ENCODE measurements around the gene LIF. TPM values are rescaled to one million over a fixed set of nuclear protein-coding genes. Genes with fewer than 3 reads are reported as not detected.

Gene LIF
- total and polyA plus RNA-seq, 2 of the 4 experiments (the other 2 are of a cell fraction), result 130 to 214 TPM

DNA sequence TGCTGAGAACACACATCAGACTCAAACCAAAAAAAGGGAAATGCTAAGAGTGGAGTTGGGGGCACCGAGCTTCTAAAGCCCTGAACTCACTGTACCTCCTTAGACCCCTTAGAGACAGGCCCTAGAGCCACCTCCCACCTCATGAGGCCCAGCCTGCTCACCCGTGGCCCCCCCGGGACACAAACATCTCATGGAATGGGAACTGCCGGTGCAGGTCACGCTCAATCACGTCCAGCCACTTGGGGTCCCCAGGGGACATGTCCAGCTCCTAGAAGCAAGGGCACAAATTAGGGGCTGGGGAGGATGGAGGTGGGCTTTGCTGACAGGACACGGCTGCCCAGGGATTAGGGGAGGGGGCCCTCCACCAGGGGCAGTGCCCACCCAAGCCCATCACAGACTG is 49.0 kb upstream of the LIF start:
- ATAC-seq (ENCODE audit: low read depth) (no peak), DNase-seq (no peak)
- Histone ChIP-seq H3K79me1 (ENCODE audit: low read depth in 1 of 2, low read length in 2 of 2) (peaks cover 4 to 11% of the 10 kb centered on the region in 2 experiments; a peak in 3 of 4 replicates), H3K9me1 (ENCODE audit: insufficient read depth, low read length) (peaks cover 5% of the 10 kb centered on the region), H4K91ac (ENCODE audit: insufficient read depth, low read depth, low read length) (no peak overlapping the region), H3K4me3 (ENCODE audit: insufficient read depth, low read depth, low read length) (no peak overlapping the region), H3K27ac (ENCODE audit: insufficient read depth, low read length) (no peak overlapping the region), H4K5ac (ENCODE audit: low read depth, low read length) (no peak overlapping the region), H3K4me1 (ENCODE audit: control insufficient read depth, insufficient read depth, low read length) (peaks cover 9% of the 10 kb centered on the region; the same call in 1 of the 2 replicates), H4K20me1 (ENCODE audit: insufficient read depth, low read length) (peaks cover 26% of the 10 kb centered on the region), H2BK15ac (ENCODE audit: low read depth, low read length) (no peak overlapping the region), H3K4ac (ENCODE audit: low read depth, low read length) (no peak overlapping the region), H2AK5ac (ENCODE audit: low read depth, low read length) (no peak overlapping the region), H3K14ac (replicated peaks; ENCODE audit: low read depth, low read length) (no peak overlapping the region), H3K27me3 (ENCODE audit: control insufficient read depth, insufficient read depth, low read length) (no peaks in the 10 kb centered on the region), H2BK5ac (ENCODE audit: low read depth, low read length, poor library complexity, severe bottlenecking) (no peak overlapping the region), H3K9me3 (ENCODE audit: control insufficient read depth, insufficient read depth, low read length) (no peaks in the 10 kb centered on the region), H3K9ac (ENCODE audit: low read depth, low read length) (no peak overlapping the region), H3K56ac (ENCODE audit: extremely low read depth, insufficient read depth, low read length) (no peak overlapping the region), H3K18ac (ENCODE audit: low read depth, low read length) (no peak overlapping the region), H2AFZ (replicated peaks; ENCODE audit: low read length, poor library complexity) (no peak overlapping the region), H2BK120ac (ENCODE audit: low read depth, low read length) (no peak overlapping the region), H3K36me3 (ENCODE audit: control insufficient read depth, insufficient read depth, low read length) (peaks cover 80% of the 10 kb centered on the region), H3K23ac (ENCODE audit: low read depth, low read length) (no peak overlapping the region), H3K4me2 (ENCODE audit: low read depth, low read length) (no peak overlapping the region), H2AK9ac (replicated peaks; ENCODE audit: low read depth, low read length, poor library complexity) (no peak overlapping the region), H2BK20ac (ENCODE audit: low read depth, low read length) (no peak overlapping the region), H4K8ac (ENCODE audit: low read depth in 2 of 2, low read length in 2 of 2) (no peak overlapping the region)
- BruUV-seq (replicated peaks), result no TSS peak
- dilution Hi-C loops (cut with HindIII; ENCODE audit: low sequenced_read_pairs, unreplicated experiment) (no loop called here), intact Hi-C loops (cut with micrococcal nuclease) (no loop called here), in situ Hi-C loops (cut with MboI; ENCODE audit: low sequenced_read_pairs) (no loop called here)
- WGBS, 2 experiments (ENCODE audit: extremely low coverage in 2 of 2, insufficient read length in 1 of 2), result 40% methylated on average over 1 of the region's 7 CpGs; no CpG with 5 or more reads in 1 of the 2 experiments
- ChIA-PET POLR2A (ENCODE audit: unreplicated experiment) (no interaction called here), CTCF (no interaction called here)
- TF ChIP-seq NFE2L2 (IDR thresholded peaks at IDR 0.05; ENCODE audit: low read depth, low read length) (no peak), ELK1 (IDR thresholded peaks at IDR 0.05; ENCODE audit: borderline replicate concordance, low read depth, low read length) (no peak), USF2 (IDR thresholded peaks at IDR 0.05; ENCODE audit: low read depth, low read length) (no peak), BHLHE40 (IDR thresholded peaks at IDR 0.05; ENCODE audit: low read depth, low read length) (no peak), RCOR1 (IDR thresholded peaks at IDR 0.05; ENCODE audit: insufficient replicate concordance, low read length) (no peak), CEBPB (IDR thresholded peaks at IDR 0.05; ENCODE audit: low read depth, low read length) (no peak), RAD21 (IDR thresholded peaks at IDR 0.05; ENCODE audit: low read length) (no peak), POLR2A (IDR thresholded peaks at IDR 0.05; ENCODE audit: low read depth, low read length) (no peak), RFX5 (IDR thresholded peaks at IDR 0.05; ENCODE audit: low read depth, low read length) (no peak), CHD1 (IDR thresholded peaks at IDR 0.05; ENCODE audit: low read depth, low read length) (no peak), CTCF (conservative IDR thresholded peaks at IDR 0.05; ENCODE audit: low read depth, low read length) (no peak)
